GM23338 (cell line): Measurements from ENCODE around the gene HES3. TPM values are rescaled to one million over a fixed set of nuclear protein-coding genes. Genes with fewer than 3 reads are reported as not detected.

Experiments used
- ATAC-seq: fragments of 200-7000 bp; cut with Tn5 transposase; 3 replicates; pipeline ENCODE4 v1.9.1; 2020
- DNase-seq: peaks from one replicate; pipeline ENCODE4 v3.0.0-alpha.2; 2015; ENCODE audit warnings: low spot score
- H2AFZ ChIP-seq: fragments of 200-600 bp; sonication (generic); 2 replicates; pipeline ENCODE4 v1.8.0; 2016; ENCODE audit warnings: antibody characterized with exemption, mild to moderate bottlenecking, moderate library complexity
- H3F3A ChIP-seq: fragments of 200-600 bp; sonication (generic); replicated peaks from 2 replicates; pipeline ENCODE4 v1.8.0; 2017; ENCODE audit warnings: antibody characterized with exemption, mixed run types, low read depth
- H3K27ac ChIP-seq: fragments of 200-600 bp; sonication (generic); 2 replicates; pipeline ENCODE4 v1.6.1; 2016; ENCODE audit warnings: low read depth
- H3K27me3 ChIP-seq: fragments of 200-600 bp; sonication (generic); 2 replicates; pipeline ENCODE4 v1.8.0; 2016; ENCODE audit warnings: mild to moderate bottlenecking, mixed run types, moderate library complexity; ENCODE audit not compliant: insufficient read depth
- H3K36me3 ChIP-seq: fragments of 200-600 bp; sonication (generic); 2 replicates; pipeline ENCODE4 v1.8.0; 2016; ENCODE audit warnings: mild to moderate bottlenecking; ENCODE audit not compliant: insufficient read depth
- H3K4me1 ChIP-seq: fragments of 200-600 bp; sonication (generic); 2 replicates; pipeline ENCODE4 v1.8.0; 2016; ENCODE audit warnings: mild to moderate bottlenecking, moderate library complexity; ENCODE audit not compliant: insufficient read depth
- H3K4me2 ChIP-seq: fragments of 200-600 bp; sonication (generic); 2 replicates; pipeline ENCODE4 v1.7.1; 2017; ENCODE audit warnings: mixed run types
- H3K4me3 ChIP-seq: fragments of 200-600 bp; sonication (generic); 2 replicates; pipeline ENCODE4 v1.6.1; 2016; ENCODE audit warnings: mixed run types
- H3K79me2 ChIP-seq: fragments of 200-600 bp; sonication (generic); replicated peaks from 2 replicates; pipeline ENCODE4 v1.8.0; 2017; ENCODE audit warnings: mild to moderate bottlenecking; ENCODE audit not compliant: insufficient read depth
- H3K9me2 ChIP-seq: fragments of 200-600 bp; sonication (generic); 2 replicates; pipeline ENCODE4 v1.8.0; 2017; ENCODE audit not compliant: insufficient read depth
- H4K20me1 ChIP-seq: fragments of 200-600 bp; sonication (generic); replicated peaks from 2 replicates; pipeline ENCODE4 v1.8.0; 2017; ENCODE audit warnings: mild to moderate bottlenecking; ENCODE audit not compliant: insufficient read depth
- H3K27ac Mint-ChIP-seq: 2 replicates; pipeline ENCODE4 v1.8.0; 2020; ENCODE audit warnings: inconsistent platforms, mild to moderate bottlenecking, moderate library complexity, mixed read lengths
- H3K27me3 Mint-ChIP-seq: 3 replicates; pipeline ENCODE4 v1.8.0; 2022; ENCODE audit warnings: low read depth, mild to moderate bottlenecking, moderate library complexity, mixed read lengths, inconsistent platforms; ENCODE audit not compliant: insufficient read depth, poor library complexity
- H3K36me3 Mint-ChIP-seq: 3 replicates; pipeline ENCODE4 v1.8.0; 2021; ENCODE audit warnings: low read depth, mild to moderate bottlenecking, inconsistent platforms, moderate library complexity, mixed read lengths
- H3K4me1 Mint-ChIP-seq: 3 replicates; pipeline ENCODE4 v1.8.0; 2020; ENCODE audit warnings: mild to moderate bottlenecking, inconsistent platforms, mixed read lengths
- H3K4me3 Mint-ChIP-seq: 3 replicates; pipeline ENCODE4 v1.8.0; 2021; ENCODE audit warnings: moderate library complexity, mild to moderate bottlenecking, inconsistent platforms, mixed read lengths
- H3K9me3 Mint-ChIP-seq: 3 replicates; pipeline ENCODE4 v1.8.0; 2020; ENCODE audit warnings: moderate library complexity, mild to moderate bottlenecking, inconsistent platforms, mixed read lengths
- CREB1 ChIP-seq: fragments of 250-450 bp; sonication (Bioruptor Pico); IDR thresholded peaks from 2 replicates; pipeline ENCODE4 v1.5.0; 2020; ENCODE audit warnings: low read depth, mild to moderate bottlenecking, moderate library complexity
- EZH2 ChIP-seq: fragments of 200-600 bp; sonication (generic); IDR thresholded peaks from one replicate; pipeline ENCODE4 v1.8.0; 2017; ENCODE audit warnings: antibody characterized with exemption, mild to moderate bottlenecking, low read depth; ENCODE audit not compliant: unreplicated experiment
- EZH2phosphoT487 ChIP-seq: fragments of 200-600 bp; sonication (generic); IDR thresholded peaks from one replicate; pipeline ENCODE4 v1.8.1; 2018; ENCODE audit warnings: antibody characterized with exemption; ENCODE audit not compliant: unreplicated experiment
- JUNB ChIP-seq: IDR thresholded peaks from one replicate; pipeline ENCODE4 v1.6.1; 2016; ENCODE audit warnings: antibody characterized with exemption; ENCODE audit not compliant: unreplicated experiment
- NANOG ChIP-seq: IDR thresholded peaks from 2 replicates; pipeline ENCODE4 v1.6.1; 2016; ENCODE audit warnings: antibody characterized with exemption, borderline replicate concordance
- POLR2AphosphoS5 ChIP-seq: IDR thresholded peaks from 2 replicates; pipeline ENCODE4 v1.6.1; 2016; ENCODE audit warnings: antibody characterized with exemption, low read depth
- STAT1 ChIP-seq: IDR thresholded peaks from one replicate; pipeline ENCODE4 v1.6.1; 2016; ENCODE audit warnings: antibody characterized with exemption; ENCODE audit not compliant: unreplicated experiment
- ZNF114 ChIP-seq: fragments of 250-450 bp; sonication (Bioruptor Pico); IDR thresholded peaks from 2 replicates; pipeline ENCODE4 v1.5.0; 2020; ENCODE audit warnings: mild to moderate bottlenecking, moderate library complexity
- ZNF331 ChIP-seq: fragments of 250-450 bp; sonication (Bioruptor Pico); IDR thresholded peaks from 2 replicates; pipeline ENCODE4 v1.5.0; 2020; ENCODE audit warnings: low read depth, mild to moderate bottlenecking, moderate library complexity
- polyA plus RNA-seq: library from polyadenylated mRNA; unstranded; fragments of >200 nt; fragmentation: Nextera tagmentation; extraction: Ambion mirVana; gene quantifications from 2 replicates; pipeline ENCODE4 v1.2.1, GENCODE V29; 2016
- total RNA-seq: library from RNA; depleted of rRNA; stranded (reverse); fragments of >200 nt; shearing (Covaris generic); gene quantifications from 2 replicates; pipeline ENCODE4 v1.2.3, GENCODE V29; 2014
- TF ChIP-seq, protein P1 (sequence below): IDR thresholded peaks from one replicate; pipeline ENCODE4 v1.6.1; 2018; ENCODE audit warnings: antibody characterized with exemption; ENCODE audit not compliant: unreplicated experiment
- TF ChIP-seq, protein P2 (sequence below): fragments of 250-450 bp; sonication (Bioruptor Pico); IDR thresholded peaks from 2 replicates; pipeline ENCODE4 v1.5.0; 2020; ENCODE audit warnings: mild to moderate bottlenecking, moderate library complexity
- TF ChIP-seq, protein P3 (sequence below), 2 experiments: fragments of 200-600 bp in 1 of 2; sonication (generic) in 1 of 2; conservative IDR thresholded peaks; 2 replicates each; pipeline versions ENCODE4 v1.5.1 to v1.6.1; 2016 to 2017; ENCODE audit warnings: antibody characterized with exemption in 2 of 2, low read depth in 2 of 2, mild to moderate bottlenecking in 2 of 2, moderate library complexity in 1 of 2
- TF ChIP-seq, protein P4 (sequence below): IDR thresholded peaks from 2 replicates; pipeline ENCODE4 v1.6.1; 2016; ENCODE audit warnings: antibody characterized with exemption

Gene HES3
- total and polyA plus RNA-seq, 2 experiments from 2014 or later = 7.1 to 50.4 TPM

DNA sequence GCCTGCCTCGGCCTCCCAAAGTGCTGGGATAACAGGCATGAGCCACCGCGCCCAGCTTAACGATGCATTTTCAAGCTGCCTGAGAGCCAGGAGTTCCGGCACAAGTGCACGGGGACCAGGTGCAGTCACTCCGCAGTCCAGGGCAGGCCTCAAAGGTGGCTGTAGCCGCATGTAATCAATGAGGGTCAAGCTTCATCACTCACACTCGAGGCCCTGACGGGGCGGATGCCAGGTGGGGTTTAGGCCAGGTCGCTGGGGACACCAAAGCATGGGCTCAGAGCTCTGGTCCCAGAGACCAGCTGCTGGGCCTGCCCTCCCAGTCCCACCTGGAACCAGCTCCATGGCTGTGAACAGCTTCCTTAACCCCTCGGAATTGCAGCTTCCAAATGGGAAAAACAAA lies 43.0 kb downstream of the HES3 start:
- Histone ChIP-seq H3K4me3 (no peak overlapping the region), H3K4me1 (no peaks in the 10 kb centered on the region), H3K4me2 (no peak overlapping the region), H3K9me2 (no peaks in the 10 kb centered on the region), H3K79me2 (no peaks in the 10 kb centered on the region), H3F3A (no peaks in the 10 kb centered on the region; the same call in 1 of the 2 replicates), H3K27me3 (no peaks in the 10 kb centered on the region), H2AFZ (no peak overlapping the region), H4K20me1 (no peaks in the 10 kb centered on the region), H3K27ac (peak overlapping the region; percentile 63; the same call in 1 of the 2 replicates), H3K36me3 (no peaks in the 10 kb centered on the region)
- TF ChIP-seq, protein P1, sequence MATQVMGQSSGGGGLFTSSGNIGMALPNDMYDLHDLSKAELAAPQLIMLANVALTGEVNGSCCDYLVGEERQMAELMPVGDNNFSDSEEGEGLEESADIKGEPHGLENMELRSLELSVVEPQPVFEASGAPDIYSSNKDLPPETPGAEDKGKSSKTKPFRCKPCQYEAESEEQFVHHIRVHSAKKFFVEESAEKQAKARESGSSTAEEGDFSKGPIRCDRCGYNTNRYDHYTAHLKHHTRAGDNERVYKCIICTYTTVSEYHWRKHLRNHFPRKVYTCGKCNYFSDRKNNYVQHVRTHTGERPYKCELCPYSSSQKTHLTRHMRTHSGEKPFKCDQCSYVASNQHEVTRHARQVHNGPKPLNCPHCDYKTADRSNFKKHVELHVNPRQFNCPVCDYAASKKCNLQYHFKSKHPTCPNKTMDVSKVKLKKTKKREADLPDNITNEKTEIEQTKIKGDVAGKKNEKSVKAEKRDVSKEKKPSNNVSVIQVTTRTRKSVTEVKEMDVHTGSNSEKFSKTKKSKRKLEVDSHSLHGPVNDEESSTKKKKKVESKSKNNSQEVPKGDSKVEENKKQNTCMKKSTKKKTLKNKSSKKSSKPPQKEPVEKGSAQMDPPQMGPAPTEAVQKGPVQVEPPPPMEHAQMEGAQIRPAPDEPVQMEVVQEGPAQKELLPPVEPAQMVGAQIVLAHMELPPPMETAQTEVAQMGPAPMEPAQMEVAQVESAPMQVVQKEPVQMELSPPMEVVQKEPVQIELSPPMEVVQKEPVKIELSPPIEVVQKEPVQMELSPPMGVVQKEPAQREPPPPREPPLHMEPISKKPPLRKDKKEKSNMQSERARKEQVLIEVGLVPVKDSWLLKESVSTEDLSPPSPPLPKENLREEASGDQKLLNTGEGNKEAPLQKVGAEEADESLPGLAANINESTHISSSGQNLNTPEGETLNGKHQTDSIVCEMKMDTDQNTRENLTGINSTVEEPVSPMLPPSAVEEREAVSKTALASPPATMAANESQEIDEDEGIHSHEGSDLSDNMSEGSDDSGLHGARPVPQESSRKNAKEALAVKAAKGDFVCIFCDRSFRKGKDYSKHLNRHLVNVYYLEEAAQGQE = no peak
- TF ChIP-seq STAT1 (no peak), ZNF114 (CRISPR knock-in tag) (no peak), CREB1 (CRISPR knock-in tag) (no peak), JUNB (no peak), NANOG (no peak), EZH2 (no peak), EZH2phosphoT487 (no peak), ZNF331 (CRISPR knock-in tag) (no peak), POLR2AphosphoS5 (no peak)
- TF ChIP-seq, protein P2, sequence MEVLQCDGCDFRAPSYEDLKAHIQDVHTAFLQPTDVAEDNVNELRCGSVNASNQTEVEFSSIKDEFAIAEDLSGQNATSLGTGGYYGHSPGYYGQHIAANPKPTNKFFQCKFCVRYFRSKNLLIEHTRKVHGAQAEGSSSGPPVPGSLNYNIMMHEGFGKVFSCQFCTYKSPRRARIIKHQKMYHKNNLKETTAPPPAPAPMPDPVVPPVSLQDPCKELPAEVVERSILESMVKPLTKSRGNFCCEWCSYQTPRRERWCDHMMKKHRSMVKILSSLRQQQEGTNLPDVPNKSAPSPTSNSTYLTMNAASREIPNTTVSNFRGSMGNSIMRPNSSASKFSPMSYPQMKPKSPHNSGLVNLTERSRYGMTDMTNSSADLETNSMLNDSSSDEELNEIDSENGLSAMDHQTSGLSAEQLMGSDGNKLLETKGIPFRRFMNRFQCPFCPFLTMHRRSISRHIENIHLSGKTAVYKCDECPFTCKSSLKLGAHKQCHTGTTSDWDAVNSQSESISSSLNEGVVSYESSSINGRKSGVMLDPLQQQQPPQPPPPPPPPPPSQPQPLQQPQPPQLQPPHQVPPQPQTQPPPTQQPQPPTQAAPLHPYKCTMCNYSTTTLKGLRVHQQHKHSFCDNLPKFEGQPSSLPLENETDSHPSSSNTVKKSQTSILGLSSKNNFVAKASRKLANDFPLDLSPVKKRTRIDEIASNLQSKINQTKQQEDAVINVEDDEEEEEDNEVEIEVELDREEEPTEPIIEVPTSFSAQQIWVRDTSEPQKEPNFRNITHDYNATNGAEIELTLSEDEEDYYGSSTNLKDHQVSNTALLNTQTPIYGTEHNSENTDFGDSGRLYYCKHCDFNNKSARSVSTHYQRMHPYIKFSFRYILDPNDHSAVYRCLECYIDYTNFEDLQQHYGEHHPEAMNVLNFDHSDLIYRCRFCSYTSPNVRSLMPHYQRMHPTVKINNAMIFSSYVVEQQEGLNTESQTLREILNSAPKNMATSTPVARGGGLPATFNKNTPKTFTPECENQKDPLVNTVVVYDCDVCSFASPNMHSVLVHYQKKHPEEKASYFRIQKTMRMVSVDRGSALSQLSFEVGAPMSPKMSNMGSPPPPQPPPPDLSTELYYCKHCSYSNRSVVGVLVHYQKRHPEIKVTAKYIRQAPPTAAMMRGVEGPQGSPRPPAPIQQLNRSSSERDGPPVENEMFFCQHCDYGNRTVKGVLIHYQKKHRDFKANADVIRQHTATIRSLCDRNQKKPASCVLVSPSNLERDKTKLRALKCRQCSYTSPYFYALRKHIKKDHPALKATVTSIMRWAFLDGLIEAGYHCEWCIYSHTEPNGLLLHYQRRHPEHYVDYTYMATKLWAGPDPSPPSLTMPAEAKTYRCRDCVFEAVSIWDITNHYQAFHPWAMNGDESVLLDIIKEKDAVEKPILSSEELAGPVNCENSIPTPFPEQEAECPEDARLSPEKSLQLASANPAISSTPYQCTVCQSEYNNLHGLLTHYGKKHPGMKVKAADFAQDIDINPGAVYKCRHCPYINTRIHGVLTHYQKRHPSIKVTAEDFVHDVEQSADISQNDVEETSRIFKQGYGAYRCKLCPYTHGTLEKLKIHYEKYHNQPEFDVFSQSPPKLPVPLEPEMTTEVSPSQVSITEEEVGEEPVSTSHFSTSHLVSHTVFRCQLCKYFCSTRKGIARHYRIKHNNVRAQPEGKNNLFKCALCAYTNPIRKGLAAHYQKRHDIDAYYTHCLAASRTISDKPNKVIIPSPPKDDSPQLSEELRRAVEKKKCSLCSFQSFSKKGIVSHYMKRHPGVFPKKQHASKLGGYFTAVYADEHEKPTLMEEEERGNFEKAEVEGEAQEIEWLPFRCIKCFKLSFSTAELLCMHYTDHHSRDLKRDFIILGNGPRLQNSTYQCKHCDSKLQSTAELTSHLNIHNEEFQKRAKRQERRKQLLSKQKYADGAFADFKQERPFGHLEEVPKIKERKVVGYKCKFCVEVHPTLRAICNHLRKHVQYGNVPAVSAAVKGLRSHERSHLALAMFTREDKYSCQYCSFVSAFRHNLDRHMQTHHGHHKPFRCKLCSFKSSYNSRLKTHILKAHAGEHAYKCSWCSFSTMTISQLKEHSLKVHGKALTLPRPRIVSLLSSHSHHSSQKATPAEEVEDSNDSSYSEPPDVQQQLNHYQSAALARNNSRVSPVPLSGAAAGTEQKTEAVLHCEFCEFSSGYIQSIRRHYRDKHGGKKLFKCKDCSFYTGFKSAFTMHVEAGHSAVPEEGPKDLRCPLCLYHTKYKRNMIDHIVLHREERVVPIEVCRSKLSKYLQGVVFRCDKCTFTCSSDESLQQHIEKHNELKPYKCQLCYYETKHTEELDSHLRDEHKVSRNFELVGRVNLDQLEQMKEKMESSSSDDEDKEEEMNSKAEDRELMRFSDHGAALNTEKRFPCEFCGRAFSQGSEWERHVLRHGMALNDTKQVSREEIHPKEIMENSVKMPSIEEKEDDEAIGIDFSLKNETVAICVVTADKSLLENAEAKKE (CRISPR knock-in tag) = no peak
- TF ChIP-seq, protein P3, sequence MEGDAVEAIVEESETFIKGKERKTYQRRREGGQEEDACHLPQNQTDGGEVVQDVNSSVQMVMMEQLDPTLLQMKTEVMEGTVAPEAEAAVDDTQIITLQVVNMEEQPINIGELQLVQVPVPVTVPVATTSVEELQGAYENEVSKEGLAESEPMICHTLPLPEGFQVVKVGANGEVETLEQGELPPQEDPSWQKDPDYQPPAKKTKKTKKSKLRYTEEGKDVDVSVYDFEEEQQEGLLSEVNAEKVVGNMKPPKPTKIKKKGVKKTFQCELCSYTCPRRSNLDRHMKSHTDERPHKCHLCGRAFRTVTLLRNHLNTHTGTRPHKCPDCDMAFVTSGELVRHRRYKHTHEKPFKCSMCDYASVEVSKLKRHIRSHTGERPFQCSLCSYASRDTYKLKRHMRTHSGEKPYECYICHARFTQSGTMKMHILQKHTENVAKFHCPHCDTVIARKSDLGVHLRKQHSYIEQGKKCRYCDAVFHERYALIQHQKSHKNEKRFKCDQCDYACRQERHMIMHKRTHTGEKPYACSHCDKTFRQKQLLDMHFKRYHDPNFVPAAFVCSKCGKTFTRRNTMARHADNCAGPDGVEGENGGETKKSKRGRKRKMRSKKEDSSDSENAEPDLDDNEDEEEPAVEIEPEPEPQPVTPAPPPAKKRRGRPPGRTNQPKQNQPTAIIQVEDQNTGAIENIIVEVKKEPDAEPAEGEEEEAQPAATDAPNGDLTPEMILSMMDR (conservative IDR thresholded peaks at IDR 0.05; ENCODE audit: low read depth in 2 of 2) = no peak
- TF ChIP-seq, protein P4, sequence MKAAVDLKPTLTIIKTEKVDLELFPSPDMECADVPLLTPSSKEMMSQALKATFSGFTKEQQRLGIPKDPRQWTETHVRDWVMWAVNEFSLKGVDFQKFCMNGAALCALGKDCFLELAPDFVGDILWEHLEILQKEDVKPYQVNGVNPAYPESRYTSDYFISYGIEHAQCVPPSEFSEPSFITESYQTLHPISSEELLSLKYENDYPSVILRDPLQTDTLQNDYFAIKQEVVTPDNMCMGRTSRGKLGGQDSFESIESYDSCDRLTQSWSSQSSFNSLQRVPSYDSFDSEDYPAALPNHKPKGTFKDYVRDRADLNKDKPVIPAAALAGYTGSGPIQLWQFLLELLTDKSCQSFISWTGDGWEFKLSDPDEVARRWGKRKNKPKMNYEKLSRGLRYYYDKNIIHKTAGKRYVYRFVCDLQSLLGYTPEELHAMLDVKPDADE = no peak
- H3K36me3 Mint-ChIP-seq = no peaks in the 10 kb centered on the region
- H3K27ac Mint-ChIP-seq = no peak overlapping the region
- H3K4me1 Mint-ChIP-seq = no peaks in the 10 kb centered on the region; the same call in 2 of the 3 replicates
- H3K4me3 Mint-ChIP-seq = no peak overlapping the region
- ATAC-seq (no peak), DNase-seq (no peak)
- peaks cover 4% of the 10 kb centered on the region for H3K27me3 Mint-ChIP-seq
- H3K9me3 Mint-ChIP-seq = no peaks in the 10 kb centered on the region
